Mesenchymal stem cell (in vitro differentiated cells and primary cell): ENCODE data around the gene CCNYL1.
"Not testable (repeated sequence)": the region's sequence is repeated elsewhere in the genome, so short reads cannot be mapped to it uniquely, and the experiment has no call there.

Experiments used
- DNase-seq: peaks from one replicate; pipeline ENCODE4 v3.0.0-alpha.2; 2013
- H2AFZ ChIP-seq: one replicate; pipeline ENCODE4 v1.6.1; 2013; ENCODE audit warnings: low read depth, mild to moderate bottlenecking, control low read depth, inconsistent platforms, low read length, moderate library complexity
- H2AK5ac ChIP-seq: 2 replicates; pipeline ENCODE4 v1.6.1; 2013; ENCODE audit warnings: low read length, moderate library complexity, mild to moderate bottlenecking, inconsistent platforms; ENCODE audit not compliant: severe bottlenecking
- H2BK120ac ChIP-seq: one replicate; pipeline ENCODE4 v1.6.1; 2013; ENCODE audit warnings: low read depth, mild to moderate bottlenecking, inconsistent platforms, low read length, moderate library complexity
- H2BK12ac ChIP-seq, 2 experiments: one replicate each; pipeline ENCODE4 v1.6.1; 2013; ENCODE audit warnings: inconsistent platforms in 2 of 2, low read length in 2 of 2, mild to moderate bottlenecking in 2 of 2, moderate library complexity in 2 of 2, control low read depth in 1 of 2
- H2BK15ac ChIP-seq: one replicate; pipeline ENCODE4 v1.6.1; 2013; ENCODE audit warnings: mild to moderate bottlenecking, low read depth, inconsistent platforms; ENCODE audit not compliant: poor library complexity, severe bottlenecking
- H2BK5ac ChIP-seq: 2 replicates; pipeline ENCODE4 v1.6.1; 2013; ENCODE audit warnings: low read depth, mild to moderate bottlenecking, low read length, control low read depth, inconsistent platforms; ENCODE audit not compliant: poor library complexity, severe bottlenecking
- H3K14ac ChIP-seq, 2 experiments: one replicate each; pipeline ENCODE4 v1.6.1; 2013; ENCODE audit warnings: inconsistent platforms in 2 of 2, low read length in 2 of 2, control low read depth in 1 of 2, mild to moderate bottlenecking in 1 of 2, moderate library complexity in 1 of 2
- H3K18ac ChIP-seq, 2 experiments: one replicate each; pipeline ENCODE4 v1.6.1; 2013; ENCODE audit warnings: inconsistent platforms in 2 of 2, low read length in 2 of 2, control low read depth in 1 of 2, low read depth in 1 of 2, mild to moderate bottlenecking in 1 of 2
- H3K23ac ChIP-seq, 2 experiments: one replicate each; pipeline ENCODE4 v1.6.1; 2013; ENCODE audit warnings: inconsistent platforms in 2 of 2, low read length in 2 of 2, mild to moderate bottlenecking in 2 of 2, moderate library complexity in 2 of 2, control low read depth in 1 of 2
- H3K27ac ChIP-seq: 2 replicates; pipeline ENCODE4 v1.5.1; 2013; ENCODE audit warnings: mild to moderate bottlenecking, moderate library complexity, low read length, control low read depth, inconsistent platforms; ENCODE audit not compliant: poor library complexity, severe bottlenecking
- H3K27me3 ChIP-seq, 2 experiments: 2 replicates each; pipeline versions ENCODE4 v1.6.1 to v1.7.0; 2013; ENCODE audit warnings: low read length in 2 of 2, mild to moderate bottlenecking in 2 of 2, moderate library complexity in 2 of 2, control low read depth in 1 of 2, inconsistent platforms in 1 of 2; ENCODE audit not compliant: control insufficient read depth in 1 of 2, insufficient read depth in 1 of 2
- H3K36me3 ChIP-seq, 2 experiments: 2 replicates each; pipeline versions ENCODE4 v1.6.1 to v1.7.0; 2013; ENCODE audit warnings: low read length in 2 of 2, control low read depth in 1 of 2, inconsistent platforms in 1 of 2, low read depth in 1 of 2, mild to moderate bottlenecking in 1 of 2; ENCODE audit not compliant: insufficient read depth in 2 of 2, control insufficient read depth in 1 of 2
- H3K4ac ChIP-seq, 2 experiments: one replicate each; pipeline ENCODE4 v1.6.1; 2013; ENCODE audit warnings: inconsistent platforms in 2 of 2, low read length in 2 of 2, mild to moderate bottlenecking in 2 of 2, moderate library complexity in 2 of 2, control low read depth in 1 of 2, low read depth in 1 of 2
- H3K4me1 ChIP-seq: 2 replicates; pipeline ENCODE4 v1.6.1; 2013; ENCODE audit warnings: low read depth, low read length, control low read depth; ENCODE audit not compliant: control insufficient read depth, insufficient read depth
- H3K4me2 ChIP-seq: 2 replicates; pipeline ENCODE4 v1.6.1; 2013; ENCODE audit warnings: low read length, mild to moderate bottlenecking, inconsistent platforms; ENCODE audit not compliant: poor library complexity, severe bottlenecking
- H3K4me3 ChIP-seq, 2 experiments: 2 replicates each; pipeline versions ENCODE4 v1.5.1 to v1.7.0; 2013; ENCODE audit warnings: low read length in 2 of 2, mild to moderate bottlenecking in 2 of 2, control low read depth in 1 of 2, low read depth in 1 of 2; ENCODE audit not compliant: insufficient read depth in 1 of 2
- H3K79me1 ChIP-seq: replicated peaks from 2 replicates; pipeline ENCODE4 v1.6.1; 2013; ENCODE audit warnings: mild to moderate bottlenecking, control low read depth, low read length, inconsistent platforms; ENCODE audit not compliant: poor library complexity, severe bottlenecking
- H3K9ac ChIP-seq: 2 replicates; pipeline ENCODE4 v1.7.0; 2013; ENCODE audit warnings: mild to moderate bottlenecking, low read length, moderate library complexity
- H3K9me3 ChIP-seq: 2 replicates; pipeline ENCODE4 v1.7.0; 2013; ENCODE audit warnings: mild to moderate bottlenecking, low read length; ENCODE audit not compliant: control insufficient read depth
- H4K8ac ChIP-seq: one replicate; pipeline ENCODE4 v1.6.1; 2013; ENCODE audit warnings: inconsistent platforms, mild to moderate bottlenecking, low read length, moderate library complexity
- H4K91ac ChIP-seq: one replicate; pipeline ENCODE4 v1.6.1; 2013; ENCODE audit warnings: mild to moderate bottlenecking, low read length, inconsistent platforms
- WGBS: methylation state at CpG from one replicate; pipeline ENCODE4 v1.1.7; 2013; ENCODE audit warnings: mixed read lengths; 5-methylcytosine and 5-hydroxymethylcytosine counted together

Gene CCNYL1

GRCh38 chr2:207761426-207761825, 50.0 kb downstream of the CCNYL1 start:
- 100% methylated on average over 2 of the region's 3 CpGs for WGBS
- not testable (repeated sequence) for H2BK120ac ChIP-seq

DNA sequence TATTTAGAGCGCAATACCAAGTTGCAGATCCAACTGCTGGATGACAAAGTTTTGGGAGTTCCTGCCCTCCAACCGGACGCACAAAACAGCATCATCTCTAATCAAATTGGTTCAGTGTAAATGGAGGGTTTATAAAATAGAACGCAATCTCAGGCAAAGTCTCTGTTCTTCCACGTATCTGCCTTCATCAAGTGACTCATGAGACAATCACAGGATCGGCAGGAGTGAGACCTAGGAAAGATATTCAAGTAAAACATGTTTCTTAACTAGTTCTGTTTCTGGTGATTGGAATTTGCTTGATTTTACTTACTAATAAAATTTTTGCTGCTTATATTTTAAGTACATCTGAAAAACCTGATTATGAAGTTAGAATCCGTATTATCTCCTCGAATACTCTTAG, 50.7 kb downstream of the CCNYL1 start:
- Histone ChIP-seq H3K4ac (no peak overlapping the region), H2BK5ac (no peak overlapping the region), H3K4me2 (no peak overlapping the region), H3K18ac (no peak overlapping the region), H3K27ac (no peak overlapping the region), H3K9me3 (no peaks in the 10 kb centered on the region), H4K91ac (no peak overlapping the region), H2BK15ac (no peak overlapping the region), H3K4me3 (no peak overlapping the region), H3K27me3 (peaks cover 0 to under 1% of the 10 kb centered on the region in 2 experiments), H3K23ac (no peak overlapping the region), H3K9ac (no peak overlapping the region), H2BK12ac (no peak overlapping the region), H2BK120ac (no peak overlapping the region), H4K8ac (no peak overlapping the region), H3K14ac (no peak overlapping the region), H3K36me3 (peaks cover 0 to 5% of the 10 kb centered on the region in 2 experiments), H2AK5ac (no peak overlapping the region), H3K4me1 (peaks cover 5% of the 10 kb centered on the region), H2AFZ (no peak overlapping the region), H3K79me1 (peaks cover 11% of the 10 kb centered on the region)
- 87% methylated on average over 4 of the region's 8 CpGs for WGBS
- DNase-seq = no peak

More at GRCh38 chr2:207761426-207761825, 50.0 kb downstream of the CCNYL1 start:
- H3K9me3 ChIP-seq, H3K4me2 ChIP-seq, H4K8ac ChIP-seq, H3K79me1 ChIP-seq, H3K27me3 ChIP-seq, H3K18ac ChIP-seq, H3K36me3 ChIP-seq, H3K27ac ChIP-seq, H3K4me1 ChIP-seq, H2AFZ ChIP-seq, H2BK12ac ChIP-seq, H2AK5ac ChIP-seq, H4K91ac ChIP-seq, H2BK15ac ChIP-seq, H3K14ac ChIP-seq, H3K9ac ChIP-seq, H3K4ac ChIP-seq, H3K4me3 ChIP-seq, DNase-seq, H2BK5ac ChIP-seq, H3K23ac ChIP-seq: not testable (repeated sequence)

- Histone ChIP-seq H3K14ac (no peak overlapping the region), H2AFZ (no peak overlapping the region), H3K4me2 (no peak overlapping the region), H2BK12ac (no peak overlapping the region), H3K18ac (no peak overlapping the region), H3K9ac (no peak overlapping the region), H3K79me1 (peaks cover 15% of the 10 kb centered on the region), H3K23ac (no peak overlapping the region), H3K36me3 (peaks cover 0 to 12% of the 10 kb centered on the region in 2 experiments), H3K4me3 (no peak overlapping the region), H2BK5ac (no peak overlapping the region), H3K4me1 (peaks cover 16% of the 10 kb centered on the region), H2BK15ac (no peak overlapping the region), H4K91ac (no peak overlapping the region), H2AK5ac (no peak overlapping the region), H3K4ac (no peak overlapping the region), H3K9me3 (no peaks in the 10 kb centered on the region), H2BK120ac (no peak overlapping the region), H3K27ac (no peak overlapping the region), H3K27me3 (peaks cover 0 to 8% of the 10 kb centered on the region in 2 experiments), H4K8ac (no peak overlapping the region)
- 77% methylated on average over 5 of the region's 8 CpGs for WGBS
- no peak for DNase-seq
These were observed 52.0 kb downstream of the CCNYL1 start for GRCh38 chr2:207763303-207763917.

- WGBS = no CpG with 5 or more reads among the region's 1 CpG
These were observed 52.7 kb downstream of the CCNYL1 start for GRCh38 chr2:207764096-207764630.

More at GRCh38 chr2:207764096-207764630, 52.7 kb downstream of the CCNYL1 start:
- no peaks in the 10 kb centered on the region for H3K9me3 ChIP-seq
- H3K79me1 ChIP-seq = peaks cover 15% of the 10 kb centered on the region
- no peak overlapping the region for H2AK5ac ChIP-seq
- no peak overlapping the region for H3K4me2 ChIP-seq
- no peak overlapping the region for H2AFZ ChIP-seq
- H3K4me3 ChIP-seq = no peak overlapping the region
- H4K91ac ChIP-seq = no peak overlapping the region
- no peak for DNase-seq
- H2BK12ac ChIP-seq = no peak overlapping the region
- no peak overlapping the region for H2BK5ac ChIP-seq
- peaks cover 0 to 12% of the 10 kb centered on the region in 2 experiments for H3K36me3 ChIP-seq
- H4K8ac ChIP-seq = no peak overlapping the region
- H3K4me1 ChIP-seq = peaks cover 22% of the 10 kb centered on the region
- no peak overlapping the region for H2BK120ac ChIP-seq
- H3K23ac ChIP-seq = no peak overlapping the region
- H3K27ac ChIP-seq = no peak overlapping the region
- peaks cover 0 to 8% of the 10 kb centered on the region in 2 experiments for H3K27me3 ChIP-seq
- H3K18ac ChIP-seq = no peak overlapping the region
- no peak overlapping the region for H3K14ac ChIP-seq
- H2BK15ac ChIP-seq = no peak overlapping the region
- H3K4ac ChIP-seq = no peak overlapping the region
- no peak overlapping the region for H3K9ac ChIP-seq
